HG03066 (cell line): ENCODE results near the gene CTNND2.

ENCODE experiments used
- ATAC-seq: cut with Tn5 transposase; IDR thresholded peaks from one replicate; pipeline ENCODE4 v1.9.1; 2021; ENCODE audit warnings: low read depth; ENCODE audit not compliant: unreplicated experiment

CTNND2 gene

DNA sequence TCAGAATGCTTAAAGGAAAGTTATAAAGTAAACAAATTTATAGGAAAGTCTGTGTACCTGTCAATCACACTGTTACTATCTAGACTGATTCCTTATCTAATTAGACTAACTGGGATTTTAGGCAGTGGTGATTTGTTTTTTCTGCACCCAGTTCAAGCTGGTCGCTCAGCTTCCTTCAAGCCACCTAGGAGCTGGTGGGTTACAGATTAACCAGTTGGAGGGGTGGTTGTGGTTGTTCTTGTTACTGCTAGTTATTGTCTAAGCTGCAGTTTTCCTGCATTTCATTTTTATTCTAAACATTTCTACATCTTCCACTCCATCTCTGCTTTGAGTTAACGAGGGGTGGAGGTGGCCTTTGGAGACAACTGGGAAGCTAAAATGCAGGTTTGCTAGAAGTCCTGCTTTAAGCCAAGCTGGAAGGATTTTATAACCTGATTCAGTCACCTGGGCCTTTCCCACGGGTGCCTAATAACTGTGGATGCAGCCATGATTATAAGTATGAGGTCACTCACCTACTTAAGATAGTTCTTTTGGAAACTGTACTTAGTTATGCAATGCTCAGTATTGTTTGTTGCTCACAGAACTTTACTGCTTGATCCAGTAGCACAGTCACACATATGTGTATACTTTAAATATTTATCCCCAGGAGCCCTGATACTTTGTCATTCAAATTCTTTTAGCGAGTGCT, 839.3 kb downstream of the CTNND2 start:
- no peak for ATAC-seq

- no peak for ATAC-seq
Measured at GRCh38 chr5:11062397-11062796, 841.8 kb downstream of the CTNND2 start.

GRCh38 chr5:11056560-11056959, 847.7 kb downstream of the CTNND2 start:
- no peak for ATAC-seq

DNA sequence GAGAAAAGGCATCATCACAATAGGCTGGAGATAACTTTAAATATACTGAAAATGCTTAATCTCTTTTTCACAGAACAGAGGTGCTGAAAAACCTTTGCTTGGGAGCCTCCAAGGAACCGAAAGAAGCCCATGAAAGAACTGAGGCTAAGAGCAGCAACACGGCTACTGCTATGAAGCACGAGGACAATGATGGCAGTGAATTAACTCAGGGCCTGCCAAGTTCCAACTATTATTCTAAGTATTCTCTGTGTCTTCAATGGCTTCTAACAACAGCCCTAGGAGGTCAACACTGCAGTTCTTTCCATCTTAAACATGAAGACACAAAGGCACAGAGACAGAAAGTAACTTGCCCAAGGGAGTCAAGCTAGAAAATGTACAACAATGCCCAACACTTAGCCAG, 850.2 kb downstream of the CTNND2 start:
- ATAC-seq: no peak

GRCh38 chr5:11052871-11053270, 851.4 kb downstream of the CTNND2 start:
- ATAC-seq: no peak

DNA sequence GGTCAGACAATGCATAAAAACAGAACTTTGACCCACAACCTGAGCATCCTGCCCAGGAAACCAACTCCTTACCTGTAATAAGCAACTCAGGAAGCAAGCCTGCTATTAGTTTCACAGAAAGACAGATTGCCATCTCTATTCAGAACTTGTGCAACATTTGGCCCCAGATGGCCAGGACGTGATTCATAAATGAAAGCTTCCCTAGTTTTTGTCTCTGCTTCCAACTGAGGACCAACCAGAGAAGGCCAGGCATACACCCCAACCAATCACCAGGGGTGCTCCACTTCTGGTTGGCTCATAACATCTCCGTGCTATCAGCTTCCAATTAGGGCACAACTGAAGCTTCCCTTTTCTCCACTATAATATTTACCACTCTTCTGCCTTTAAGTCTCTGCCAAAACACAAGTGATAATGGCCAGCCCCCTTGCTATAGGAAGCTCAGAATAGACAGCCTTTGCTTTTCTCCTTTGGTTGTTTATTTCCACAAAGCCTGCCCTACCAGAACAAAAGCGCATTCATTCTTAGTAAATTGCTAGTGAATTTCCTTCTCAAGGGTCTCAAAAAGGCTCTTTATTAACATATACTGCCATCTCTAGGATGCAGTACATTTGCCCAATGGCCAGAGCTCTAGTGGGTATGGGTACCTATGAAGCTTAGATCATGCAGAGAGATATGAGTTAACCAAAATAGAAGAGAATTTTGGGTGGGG, 853.5 kb downstream of the CTNND2 start:
- ATAC-seq: no peak

- no peak for ATAC-seq
Measured at GRCh38 chr5:11048760-11049159, 855.5 kb downstream of the CTNND2 start.

GRCh38 chr5:11047625-11048024, 856.6 kb downstream of the CTNND2 start:
- ATAC-seq: no peak

DNA sequence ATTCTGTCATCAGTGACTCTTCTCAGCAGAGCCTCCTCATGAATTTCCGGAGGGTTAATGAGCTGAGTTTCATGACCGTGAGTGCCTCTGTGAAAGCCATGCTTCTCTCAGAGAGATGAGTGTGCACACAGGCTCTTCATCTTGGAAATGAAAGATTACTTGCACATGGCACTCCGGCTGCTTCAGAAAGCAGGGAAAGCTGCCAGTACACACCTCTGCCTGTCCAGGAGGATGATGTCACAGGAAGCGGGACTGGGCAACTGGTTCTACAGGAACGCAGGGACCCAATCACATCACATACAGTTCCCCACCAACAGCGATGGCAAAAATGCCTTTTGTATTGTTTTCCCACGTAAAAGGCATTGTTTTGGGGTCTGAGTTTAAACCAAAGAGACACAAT, 857.2 kb downstream of the CTNND2 start:
- no peak for ATAC-seq

DNA sequence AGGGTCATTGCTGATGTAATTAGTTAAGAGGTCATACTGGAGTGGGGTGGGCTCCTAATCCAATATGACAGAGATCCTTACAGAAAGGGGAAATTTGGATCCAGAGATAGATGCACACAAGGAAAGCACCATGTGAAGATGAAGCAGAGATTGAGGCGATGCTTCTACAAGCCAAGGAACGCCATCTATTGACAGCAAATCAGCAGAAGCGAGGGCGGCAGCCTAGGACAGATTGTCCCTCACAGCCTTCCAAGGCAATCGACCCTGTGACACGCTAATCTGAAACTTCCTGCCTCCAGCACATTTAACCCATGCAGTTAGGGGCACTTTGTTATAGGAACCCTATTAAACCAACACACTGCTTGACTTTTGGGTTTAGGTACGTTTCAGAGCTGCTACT, 858.1 kb downstream of the CTNND2 start:
- no peak for ATAC-seq

- ATAC-seq: no peak
Measured at GRCh38 chr5:11045411-11045810, 858.8 kb downstream of the CTNND2 start.

DNA sequence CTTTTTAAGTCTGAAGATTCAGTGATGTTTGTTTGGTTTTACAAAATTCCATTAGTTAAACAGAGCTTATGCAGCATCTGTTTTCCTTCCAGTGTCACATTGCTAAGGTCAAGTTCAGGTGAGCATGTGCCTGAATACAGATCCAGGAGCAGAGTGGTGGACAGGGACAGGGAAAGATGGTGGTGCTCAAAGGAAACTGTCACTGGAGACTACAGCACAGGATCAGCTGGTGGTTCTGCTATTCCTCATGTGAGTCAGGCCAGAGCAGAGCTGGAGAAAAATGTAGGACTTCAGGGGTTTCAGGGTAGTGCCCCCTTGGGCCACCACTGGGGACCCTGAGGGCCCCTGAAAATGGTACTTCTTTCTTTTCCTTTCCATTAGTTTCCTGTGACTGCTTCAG, 859.7 kb downstream of the CTNND2 start:
- no peak for ATAC-seq

DNA sequence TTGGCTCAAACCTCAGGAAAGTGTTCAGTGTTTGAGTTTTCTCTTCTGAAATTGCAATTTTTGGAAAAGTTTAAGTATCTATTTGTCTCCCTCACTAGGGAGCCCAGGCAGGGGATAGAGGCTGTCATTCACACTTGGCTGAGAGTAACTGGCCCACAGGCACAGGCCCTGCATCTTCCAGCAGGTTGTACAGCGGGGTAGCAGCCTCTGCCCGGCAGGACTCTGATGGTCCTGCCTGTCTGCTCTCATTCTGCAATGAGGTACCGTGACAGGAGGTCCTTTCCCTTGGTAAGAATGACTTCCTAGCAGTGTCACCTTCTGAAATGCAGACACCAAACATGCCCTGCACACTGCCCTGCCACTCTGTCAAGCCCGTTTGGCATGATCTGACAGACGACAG, 860.4 kb downstream of the CTNND2 start:
- no peak for ATAC-seq

DNA sequence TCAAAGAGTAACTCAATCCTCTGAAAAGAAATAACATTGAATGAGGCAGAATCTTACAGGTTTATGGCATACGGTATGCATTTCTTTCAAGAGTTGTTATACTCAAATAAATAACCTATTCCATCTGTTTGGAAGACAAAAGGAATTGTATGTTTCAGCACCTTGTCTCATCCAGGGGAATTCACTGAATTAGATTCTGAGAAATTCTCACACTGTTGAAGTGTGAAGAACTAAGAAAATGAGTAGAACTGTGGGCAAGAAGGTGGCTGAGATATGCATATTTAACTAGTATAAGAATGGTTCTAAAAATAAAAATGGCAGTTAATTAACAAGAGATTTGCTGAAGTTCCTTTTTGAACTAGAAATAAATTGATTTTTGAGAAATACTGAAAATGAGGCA, 863.9 kb downstream of the CTNND2 start:
- ATAC-seq: no peak

DNA sequence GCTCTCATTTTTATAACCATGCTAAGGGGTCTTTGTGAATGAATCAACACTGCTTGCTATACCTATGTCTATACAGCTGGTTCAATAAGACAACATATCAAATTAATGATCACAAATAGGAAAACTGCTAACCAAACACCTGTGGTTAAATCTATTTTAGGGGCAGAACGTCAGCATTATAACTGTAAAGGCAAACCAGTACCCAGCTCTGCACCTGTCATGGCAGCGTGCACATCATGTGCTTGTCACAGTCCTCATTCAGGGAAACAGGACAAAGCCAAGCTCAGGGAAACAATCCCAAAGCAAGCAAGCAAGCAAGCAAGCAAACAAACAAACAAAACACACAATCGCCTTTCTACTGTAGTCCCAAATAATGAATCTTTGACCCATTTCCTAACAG, 865.5 kb downstream of the CTNND2 start:
- no peak for ATAC-seq

DNA sequence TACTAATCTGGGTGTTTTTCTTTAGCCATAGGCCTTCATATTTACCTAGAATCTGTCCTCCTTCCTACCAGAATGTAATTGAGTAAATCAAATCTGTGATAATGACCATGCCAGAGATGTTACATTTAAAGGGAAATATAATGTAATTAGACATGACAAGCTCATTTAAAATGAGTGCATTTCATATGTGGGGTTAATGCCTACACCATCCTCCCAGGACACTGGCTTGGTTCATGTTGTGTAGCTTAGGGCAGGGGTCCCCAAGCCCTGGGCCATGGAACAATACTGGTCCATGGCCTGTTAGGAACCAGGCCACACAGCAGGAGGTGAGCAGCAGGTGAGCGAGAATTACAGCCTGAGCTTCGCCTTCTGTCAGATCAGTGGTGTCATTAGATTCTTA, 866.3 kb downstream of the CTNND2 start:
- no peak for ATAC-seq

DNA sequence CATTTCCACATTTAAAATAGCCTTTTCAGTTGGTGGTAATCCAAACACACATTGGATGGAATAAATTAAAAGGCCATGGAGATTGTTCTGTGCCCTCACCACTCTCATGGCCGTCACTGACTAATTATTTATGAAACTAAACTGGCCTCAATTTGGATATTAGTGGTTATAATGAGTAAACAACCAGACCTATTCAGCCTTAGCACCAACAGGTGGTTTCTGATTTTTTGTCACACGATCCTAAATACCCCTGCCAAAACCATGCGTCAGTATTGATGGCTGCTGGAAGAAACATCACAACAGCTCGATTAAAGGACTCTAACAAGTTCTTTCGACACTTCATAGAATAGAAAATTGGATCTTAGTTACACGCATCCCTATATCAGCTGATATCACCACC, 867.2 kb downstream of the CTNND2 start:
- no peak for ATAC-seq

DNA sequence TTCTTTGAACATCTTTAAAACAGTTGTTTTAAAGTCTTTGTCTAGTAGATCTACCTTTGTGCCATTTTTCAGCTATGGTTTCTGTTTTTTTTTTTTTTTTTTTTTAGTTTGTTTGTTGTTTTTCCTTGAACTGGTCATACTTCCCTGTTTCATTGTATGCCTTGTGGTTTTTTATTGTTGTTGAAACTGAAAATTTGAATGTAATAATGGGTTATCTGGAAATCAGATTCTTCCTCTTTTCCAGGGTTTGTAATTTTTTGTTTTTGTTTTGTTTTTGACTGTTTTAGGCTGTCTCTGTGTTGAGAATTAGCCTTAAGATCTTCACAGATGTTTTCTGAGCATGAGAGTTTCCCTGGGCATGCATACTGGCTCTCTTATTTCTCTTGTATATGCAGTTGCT, 873.6 kb downstream of the CTNND2 start:
- ATAC-seq: no peak

DNA sequence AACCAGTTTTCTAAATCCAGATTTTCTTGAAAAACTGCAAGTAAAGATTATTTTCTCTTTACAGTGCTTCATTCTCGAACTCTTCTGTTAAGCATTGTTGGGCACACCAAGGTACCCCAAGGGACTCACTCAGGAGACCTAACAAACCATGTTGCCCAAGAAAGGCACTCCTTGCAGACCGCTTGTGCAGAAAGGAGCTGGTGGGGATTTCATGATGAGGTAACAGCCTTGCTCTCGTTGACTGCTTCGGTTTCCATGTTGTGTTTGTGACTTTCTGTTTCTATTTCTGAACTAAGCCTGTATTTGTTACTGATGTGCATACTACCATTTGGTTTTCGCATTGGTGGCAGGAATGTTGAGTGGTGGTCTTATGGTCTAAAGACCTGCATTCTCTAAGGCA, 876.6 kb downstream of the CTNND2 start:
- ATAC-seq: no peak

- ATAC-seq: no peak
Measured at GRCh38 chr5:11026543-11026942, 877.7 kb downstream of the CTNND2 start.

DNA sequence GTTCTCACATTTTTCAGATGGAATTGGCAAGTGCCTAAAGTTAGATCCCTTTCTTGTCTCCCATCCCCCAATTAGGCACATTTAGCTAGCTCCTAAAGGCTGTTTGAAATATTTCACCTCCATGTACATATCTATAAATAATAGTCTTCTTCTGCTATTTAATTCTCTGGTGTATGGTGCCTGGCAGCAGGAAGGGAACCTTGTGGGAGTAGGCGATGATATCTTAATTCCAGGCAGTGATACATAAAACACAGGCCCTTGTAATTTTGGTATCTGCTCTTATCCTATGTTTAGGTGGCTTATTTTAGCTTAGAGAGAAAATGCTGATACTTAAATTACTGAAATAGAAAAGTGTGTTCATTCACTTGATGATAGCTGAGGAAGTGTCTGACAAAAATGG, 880.3 kb downstream of the CTNND2 start:
- ATAC-seq: no peak

GRCh38 chr5:11013793-11014192, 890.5 kb downstream of the CTNND2 start:
- ATAC-seq: no peak
